Testis (tissue), 2 donors: ENCODE data around the gene ADCY6.

Experiments
- CTCF ChIP-seq, 3 experiments: fragments of 450-650 bp in 2 of 3; fragments of 200-600 bp in 1 of 3; sonication (generic) in 1 of 3; IDR thresholded peaks; one replicate each; pipeline ENCODE4 v1.5.1; 2016 to 2019; ENCODE audit warnings: antibody characterized with exemption in 3 of 3, mild to moderate bottlenecking in 2 of 3, moderate library complexity in 1 of 3
- POLR2A ChIP-seq: fragments of 450-650 bp; IDR thresholded peaks from one replicate; pipeline ENCODE4 v1.6.1; 2017; ENCODE audit warnings: antibody characterized with exemption, mild to moderate bottlenecking, moderate library complexity

DNA sequence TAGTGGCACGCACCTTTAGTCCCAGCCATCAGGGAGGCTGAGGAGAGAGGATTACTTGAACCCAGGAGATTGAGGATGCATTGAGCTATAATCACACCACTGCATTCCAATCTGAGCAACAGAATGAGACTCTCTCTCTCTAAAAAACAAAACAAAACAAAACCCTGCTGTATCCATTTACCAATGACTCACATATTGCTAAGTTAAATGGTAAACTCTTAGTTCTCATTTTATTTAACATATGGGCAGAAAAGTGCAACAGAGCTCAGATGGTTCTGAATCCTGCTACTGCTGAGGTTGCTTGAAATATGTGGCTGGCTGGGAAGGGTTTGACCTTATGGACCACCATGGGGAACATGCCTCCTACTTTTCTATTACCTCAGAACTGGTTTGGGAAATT is 38.7 kb downstream of the ADCY6 start:
- TF ChIP-seq CTCF (IDR thresholded peaks at IDR 0.05), result no peak
- no peak for TF ChIP-seq POLR2A
